GM13977 (cell line): ENCODE data around the gene AMBRA1.
"Not testable (repeated sequence)": the region's sequence is repeated elsewhere in the genome, so short reads cannot be mapped to it uniquely, and the experiment has no call there.

Experiments used
- DNase-seq: peaks from one replicate; pipeline ENCODE4 v3.0.0; 2012; ENCODE audit warnings: low spot score
- in situ Hi-C: fragments of 300-500 bp; cut with MboI; formaldehyde crosslinking; loops from one replicate; pipeline ENCODE4 v1.12.0; 2022; ENCODE audit warnings: low sequenced_read_pairs, low pct_unique_long_range_greater_than_20kb, mixed read lengths, inconsistent platforms; ENCODE audit not compliant: unreplicated experiment
- TF ChIP-seq, protein P1 (sequence below): IDR thresholded peaks from 2 replicates; pipeline ENCODE4 v1.5.1; 2012; ENCODE audit warnings: mild to moderate bottlenecking, control low read depth; ENCODE audit not compliant: insufficient read depth; ENCODE audit errors: extremely low read depth, missing control alignments

Gene AMBRA1

DNA sequence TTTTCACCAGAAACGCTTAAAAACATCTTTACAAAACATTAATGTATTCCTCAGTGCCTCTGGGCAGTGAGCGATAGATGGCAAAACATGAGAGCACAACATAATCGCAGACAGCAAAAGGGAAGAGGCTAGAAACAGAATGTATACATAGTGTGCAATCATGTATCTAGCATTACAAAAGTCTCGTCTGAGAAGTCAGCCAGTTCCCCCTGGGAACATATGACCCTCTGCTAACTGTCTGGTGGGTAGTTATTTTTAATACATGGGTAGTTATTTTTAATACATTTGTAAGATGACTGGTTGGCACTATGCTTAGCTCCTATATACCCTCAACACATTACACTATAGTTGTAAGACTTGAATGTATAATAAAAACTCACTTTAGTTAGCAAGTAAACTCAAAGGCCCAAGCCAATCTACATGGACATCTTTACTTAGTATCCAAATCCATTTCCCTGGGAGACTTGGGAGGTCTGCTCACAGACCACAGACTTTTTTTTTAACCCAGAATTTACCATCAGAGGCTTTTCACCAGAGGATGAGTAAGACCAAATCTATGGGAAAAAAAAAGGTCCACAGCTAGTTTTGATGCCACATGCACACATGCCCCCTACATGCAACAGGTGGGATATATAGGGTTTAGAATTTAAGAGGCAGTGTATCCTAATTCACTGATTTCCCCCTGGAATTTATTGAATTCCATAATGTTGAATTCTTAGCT lies 71.7 kb downstream of the AMBRA1 start:
- in situ Hi-C loops: no loop called here
- no peak for DNase-seq
- TF ChIP-seq, protein P1, sequence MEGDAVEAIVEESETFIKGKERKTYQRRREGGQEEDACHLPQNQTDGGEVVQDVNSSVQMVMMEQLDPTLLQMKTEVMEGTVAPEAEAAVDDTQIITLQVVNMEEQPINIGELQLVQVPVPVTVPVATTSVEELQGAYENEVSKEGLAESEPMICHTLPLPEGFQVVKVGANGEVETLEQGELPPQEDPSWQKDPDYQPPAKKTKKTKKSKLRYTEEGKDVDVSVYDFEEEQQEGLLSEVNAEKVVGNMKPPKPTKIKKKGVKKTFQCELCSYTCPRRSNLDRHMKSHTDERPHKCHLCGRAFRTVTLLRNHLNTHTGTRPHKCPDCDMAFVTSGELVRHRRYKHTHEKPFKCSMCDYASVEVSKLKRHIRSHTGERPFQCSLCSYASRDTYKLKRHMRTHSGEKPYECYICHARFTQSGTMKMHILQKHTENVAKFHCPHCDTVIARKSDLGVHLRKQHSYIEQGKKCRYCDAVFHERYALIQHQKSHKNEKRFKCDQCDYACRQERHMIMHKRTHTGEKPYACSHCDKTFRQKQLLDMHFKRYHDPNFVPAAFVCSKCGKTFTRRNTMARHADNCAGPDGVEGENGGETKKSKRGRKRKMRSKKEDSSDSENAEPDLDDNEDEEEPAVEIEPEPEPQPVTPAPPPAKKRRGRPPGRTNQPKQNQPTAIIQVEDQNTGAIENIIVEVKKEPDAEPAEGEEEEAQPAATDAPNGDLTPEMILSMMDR: peak; percentile 41

GRCh38 chr11:46520971-46521745 lies 72.7 kb downstream of the AMBRA1 start:
- in situ Hi-C loops: no loop called here
- DNase-seq: no peak
- TF ChIP-seq, protein P1: no peak

- TF ChIP-seq, protein P1: no peak
- no peak for DNase-seq
- in situ Hi-C loops: no loop called here
These were observed 74.5 kb downstream of the AMBRA1 start for GRCh38 chr11:46519351-46519750.

DNA sequence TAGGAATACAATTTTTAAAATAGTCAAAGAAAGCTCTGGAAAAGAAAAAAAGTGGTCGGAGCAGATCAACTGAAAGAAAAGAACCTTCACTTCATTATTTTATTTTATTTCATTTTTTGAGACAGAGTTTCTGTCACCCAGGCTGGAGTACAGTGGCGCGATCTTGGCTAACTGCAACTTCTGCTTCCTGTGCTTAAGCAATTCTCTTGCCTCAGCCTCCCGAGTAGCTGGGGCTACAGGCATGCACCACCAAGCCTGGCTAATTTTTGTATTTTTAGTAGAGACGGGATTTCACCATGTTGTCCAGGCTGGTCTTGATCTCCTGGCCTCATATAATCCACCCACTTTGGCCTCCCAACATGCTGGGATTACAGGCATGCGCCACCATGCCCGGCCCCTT lies 74.9 kb downstream of the AMBRA1 start:
- in situ Hi-C loops, DNase-seq: not testable (repeated sequence)

- in situ Hi-C loops: no loop called here
- TF ChIP-seq, protein P1: no peak
- DNase-seq: no peak
These were observed 79.5 kb downstream of the AMBRA1 start for GRCh38 chr11:46514370-46514769.

DNA sequence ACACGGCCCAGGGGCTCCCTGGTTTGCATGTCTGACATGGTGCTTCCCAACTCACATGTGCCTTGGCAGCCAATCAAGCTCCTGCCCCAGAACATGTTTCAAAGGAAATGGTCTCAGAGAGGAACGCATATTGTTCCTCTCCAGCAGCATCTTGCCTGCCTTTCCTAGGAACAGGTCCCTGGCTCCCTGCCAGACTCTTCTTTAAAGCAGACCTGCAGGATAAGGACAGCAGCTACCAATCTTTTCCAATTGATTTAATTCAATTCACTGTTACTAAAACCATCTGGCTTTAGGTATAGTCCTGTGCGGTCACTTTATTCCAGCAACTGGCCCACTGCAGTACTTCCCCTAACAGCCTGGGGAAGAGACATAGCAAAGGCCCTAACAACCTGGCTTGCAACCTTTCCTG lies 79.9 kb downstream of the AMBRA1 start:
- TF ChIP-seq, protein P1: no peak
- in situ Hi-C loops: no loop called here
- no peak for DNase-seq

DNA sequence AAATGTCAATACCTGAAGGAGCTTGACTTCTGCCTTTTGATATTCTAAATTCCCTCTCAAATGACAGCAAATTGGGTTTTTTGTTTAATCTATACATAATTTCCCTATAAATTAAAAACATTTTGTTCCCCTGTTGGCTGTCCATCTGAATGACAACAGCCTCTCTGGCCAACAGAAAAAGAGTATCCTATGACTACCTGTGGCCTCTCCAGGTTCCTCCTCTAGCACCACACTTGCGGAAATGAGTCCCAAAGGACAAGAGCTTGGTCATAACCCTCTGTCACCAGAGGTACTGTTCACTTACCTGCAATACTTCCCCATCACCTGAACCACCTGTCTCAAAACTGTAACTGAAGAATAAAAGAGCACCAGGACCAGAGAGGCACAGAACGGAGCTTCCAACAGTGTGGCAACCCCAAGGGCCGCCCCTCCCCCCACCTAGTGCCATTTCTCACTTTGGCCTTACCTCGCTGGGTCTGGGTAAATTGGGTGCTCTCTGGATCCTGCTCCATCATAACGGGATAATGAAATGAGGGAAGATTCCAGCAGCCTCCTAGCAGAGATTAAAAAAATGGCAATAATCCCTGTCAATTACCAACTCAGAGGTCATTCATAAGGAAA lies 81.5 kb downstream of the AMBRA1 start:
- TF ChIP-seq, protein P1: no peak
- in situ Hi-C loops: no loop called here
- DNase-seq: no peak
